ENCODE results near the gene DCTN1.

GRCh38 chr2:74328074-74328473 lies 52.0 kb downstream of the DCTN1 start:
- TF ChIP-seq CTCF (IDR thresholded peaks at IDR 0.05): no peak
- no peak for TF ChIP-seq POLR2AphosphoS5 (IDR thresholded peaks at IDR 0.05)
- no peak for TF ChIP-seq POLR2A (IDR thresholded peaks at IDR 0.05)
- no peak for TF ChIP-seq EP300 (IDR thresholded peaks at IDR 0.05)

Measured in suprapubic skin (tissue), 4 donors.